Activated CD8-positive, alpha-beta memory T cell treated with anti-CD3 and anti-CD28 coated beads, Interleukin-2, amount 50 U/mL, for 1 hour (primary cell): Measurements from ENCODE around the gene AZIN2.
"Not testable (repeated sequence)": the region's sequence is repeated elsewhere in the genome, so short reads cannot be mapped to it uniquely, and the experiment has no call there.

Source experiments
- DNase-seq: peaks from one replicate; pipeline ENCODE4 v3.0.0-alpha.2; 2020; ENCODE audit errors: extremely low read depth

AZIN2 gene

DNA sequence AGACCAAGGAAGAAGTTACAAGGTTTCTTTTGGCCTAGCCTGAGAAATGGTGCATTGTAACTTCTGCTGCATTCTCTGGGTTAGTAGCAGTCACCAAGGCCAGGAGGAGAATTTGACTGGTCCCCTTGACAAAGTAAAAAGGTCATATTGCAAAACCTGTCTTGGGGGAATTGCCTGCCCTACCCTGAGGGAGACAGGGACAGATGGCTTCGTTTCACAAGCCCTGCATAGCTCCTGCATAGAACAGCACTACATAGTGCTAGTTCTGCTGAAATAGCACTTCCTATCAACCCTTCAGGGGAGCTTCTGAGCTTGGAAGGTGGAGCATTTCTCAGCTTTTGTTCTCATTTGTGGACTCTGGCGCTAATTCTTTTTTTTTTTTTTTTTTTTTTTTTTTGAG lies 23.9 kb upstream of the AZIN2 start:
- no peak for DNase-seq

DNA sequence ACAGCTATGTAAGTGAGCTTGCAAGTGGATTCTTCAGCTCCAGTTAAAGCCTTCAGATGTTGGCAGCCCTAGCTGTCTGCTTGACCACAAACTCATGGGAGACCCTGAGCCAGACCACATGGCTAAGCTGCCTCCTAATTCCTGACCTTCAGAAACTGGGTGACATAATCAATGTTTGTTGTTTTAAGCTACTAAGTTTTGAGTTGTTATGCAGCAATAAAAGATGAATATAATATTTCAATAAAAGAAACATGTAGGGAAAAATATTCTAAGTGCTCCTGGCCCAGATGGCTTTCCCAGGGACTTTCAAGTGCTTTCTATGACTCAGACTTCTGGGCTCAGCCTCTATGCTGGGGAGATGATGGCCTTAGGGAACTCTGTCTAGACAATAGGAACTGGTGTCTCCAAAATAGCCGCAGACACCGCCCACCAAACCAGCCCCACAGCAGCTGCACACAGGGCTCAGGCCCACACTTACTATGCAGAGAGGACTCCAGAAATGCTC lies 20.3 kb upstream of the AZIN2 start:
- no peak for DNase-seq

DNA sequence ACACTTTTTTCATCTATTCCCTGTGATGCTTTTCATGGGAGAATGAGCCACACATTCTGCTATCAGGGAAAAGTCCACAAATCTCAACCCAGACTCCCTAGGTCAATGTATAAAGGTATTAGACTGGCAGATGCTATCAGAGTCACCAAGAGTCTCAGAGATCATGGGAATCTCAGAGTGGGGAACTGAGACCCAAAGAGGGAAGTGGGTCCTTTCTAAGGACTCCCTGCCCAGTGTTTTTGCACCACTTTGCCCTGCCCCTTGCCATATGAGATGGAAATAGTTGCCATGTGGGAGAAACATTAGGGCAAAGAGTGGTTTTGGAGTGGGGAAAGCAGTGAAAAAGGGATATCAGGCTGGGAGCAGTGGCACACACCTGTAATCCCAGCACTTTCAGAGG lies 19.1 kb upstream of the AZIN2 start:
- DNase-seq = no peak

DNA sequence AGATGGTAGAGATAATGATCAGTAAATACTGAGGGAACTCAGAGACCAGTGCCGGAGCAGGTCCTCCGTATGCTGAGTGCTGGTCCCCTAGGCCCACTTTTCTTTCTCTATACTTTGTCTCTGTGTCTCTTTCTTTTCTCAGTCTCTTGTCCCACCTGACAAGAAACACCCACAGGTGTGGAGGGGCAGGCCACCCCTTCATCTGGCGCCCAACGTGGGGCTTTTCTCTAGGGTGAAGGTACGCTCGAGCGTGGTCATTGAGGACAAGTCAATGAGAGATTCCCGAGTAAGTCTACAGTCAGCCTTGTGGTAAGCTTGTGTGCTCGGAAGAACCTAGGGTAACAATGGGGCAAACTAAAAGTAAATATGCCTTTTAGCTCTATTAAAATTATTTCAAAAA lies 16.7 kb upstream of the AZIN2 start:
- not testable (repeated sequence) for DNase-seq

DNA sequence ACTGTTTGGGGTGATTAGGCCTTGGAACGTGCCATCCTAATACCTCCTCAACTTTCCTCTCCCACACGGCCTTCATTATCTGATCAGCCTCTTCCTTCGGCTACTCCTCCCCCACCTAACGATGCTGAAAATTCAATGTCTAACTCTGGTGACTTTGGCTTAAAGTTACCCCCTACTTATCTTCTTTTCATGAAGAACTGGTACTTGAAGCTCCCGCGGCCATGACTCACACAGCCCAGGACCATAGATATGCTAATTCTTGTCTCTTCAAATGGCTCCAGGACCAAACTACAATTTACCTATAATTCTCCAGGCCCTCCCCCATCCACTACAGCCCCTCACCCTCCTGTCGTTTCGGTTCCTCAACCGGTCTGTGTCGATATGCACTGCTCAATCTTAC lies 15.7 kb upstream of the AZIN2 start:
- no peak for DNase-seq

DNA sequence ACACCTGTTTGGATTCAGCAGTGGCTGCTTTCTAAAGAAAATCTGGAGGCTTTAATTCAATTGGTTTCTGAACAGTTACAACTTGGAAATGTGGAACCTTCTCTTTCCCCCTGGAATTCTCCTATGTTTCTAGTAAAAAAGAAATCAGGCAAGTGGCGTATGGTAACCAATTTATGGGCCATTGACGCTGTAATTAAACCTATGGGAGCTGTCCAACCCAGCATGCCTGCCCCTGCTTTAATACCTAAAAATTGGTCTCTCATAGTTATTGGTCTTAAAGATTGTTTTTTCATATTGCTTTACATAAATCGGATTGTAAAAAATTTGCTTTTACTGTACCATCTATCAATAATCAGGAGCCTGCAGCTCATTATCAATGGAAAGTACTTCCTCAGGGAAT lies 14.5 kb upstream of the AZIN2 start:
- DNase-seq = not testable (repeated sequence)

DNA sequence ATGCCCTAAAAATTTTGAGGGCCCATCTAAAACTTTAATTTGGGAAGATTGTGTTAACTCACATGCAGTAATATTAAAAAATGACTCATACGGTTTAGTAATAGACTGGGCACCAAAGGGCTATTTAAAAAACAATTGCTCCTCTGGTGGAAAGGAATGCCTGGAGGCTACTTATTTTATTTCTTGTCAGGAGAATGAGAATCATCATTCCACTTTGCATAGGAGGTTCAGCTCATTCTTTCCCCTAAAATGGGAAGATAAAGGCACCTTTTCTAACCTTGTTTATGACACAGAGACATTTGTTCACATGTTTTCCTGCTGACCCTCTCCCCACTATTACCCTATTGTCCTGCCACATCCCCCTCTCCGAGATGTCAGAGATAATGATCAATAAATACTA lies 12.8 kb upstream of the AZIN2 start:
- not testable (repeated sequence) for DNase-seq

DNA sequence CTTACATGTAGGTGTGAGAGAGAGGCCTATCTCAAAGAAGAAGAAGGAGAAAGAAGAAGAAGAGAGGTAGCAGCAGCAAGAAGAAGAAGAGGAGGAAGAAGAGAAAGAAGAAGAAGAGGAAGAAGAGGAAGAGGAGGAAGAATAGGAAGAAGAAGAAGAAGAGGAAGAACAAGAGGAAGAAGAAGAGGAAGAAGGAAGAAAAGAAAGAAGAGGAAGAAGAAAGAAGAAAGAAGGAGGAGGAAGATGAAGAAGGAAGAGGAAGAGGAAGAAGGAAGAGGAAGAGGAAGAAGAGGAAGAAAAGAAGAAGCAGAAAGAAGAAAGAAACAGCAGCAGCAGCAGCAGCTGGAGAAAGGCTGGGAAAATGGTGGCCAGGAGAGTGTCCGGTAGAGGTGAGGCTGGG lies 10.3 kb upstream of the AZIN2 start:
- DNase-seq = no peak

DNA sequence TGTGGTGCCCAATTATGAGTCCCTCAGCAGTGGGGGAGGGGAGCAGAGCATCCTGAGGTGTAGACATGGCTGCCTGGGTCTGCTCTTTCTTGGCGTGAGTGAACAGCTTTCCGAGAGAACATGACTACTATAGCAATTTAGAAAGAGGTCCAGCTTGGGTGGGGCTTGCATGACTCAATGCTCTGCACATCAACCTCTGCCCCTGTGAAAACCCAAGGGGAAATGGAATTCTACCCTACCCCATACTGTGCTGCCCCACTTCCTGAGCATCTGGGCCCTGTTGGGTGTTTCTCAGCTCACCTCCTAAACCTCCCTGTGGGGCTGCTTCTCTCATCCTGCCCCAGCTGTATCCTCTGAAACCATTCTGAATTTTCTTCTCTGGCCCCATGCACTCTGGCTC lies 8.2 kb upstream of the AZIN2 start:
- no peak for DNase-seq

DNA sequence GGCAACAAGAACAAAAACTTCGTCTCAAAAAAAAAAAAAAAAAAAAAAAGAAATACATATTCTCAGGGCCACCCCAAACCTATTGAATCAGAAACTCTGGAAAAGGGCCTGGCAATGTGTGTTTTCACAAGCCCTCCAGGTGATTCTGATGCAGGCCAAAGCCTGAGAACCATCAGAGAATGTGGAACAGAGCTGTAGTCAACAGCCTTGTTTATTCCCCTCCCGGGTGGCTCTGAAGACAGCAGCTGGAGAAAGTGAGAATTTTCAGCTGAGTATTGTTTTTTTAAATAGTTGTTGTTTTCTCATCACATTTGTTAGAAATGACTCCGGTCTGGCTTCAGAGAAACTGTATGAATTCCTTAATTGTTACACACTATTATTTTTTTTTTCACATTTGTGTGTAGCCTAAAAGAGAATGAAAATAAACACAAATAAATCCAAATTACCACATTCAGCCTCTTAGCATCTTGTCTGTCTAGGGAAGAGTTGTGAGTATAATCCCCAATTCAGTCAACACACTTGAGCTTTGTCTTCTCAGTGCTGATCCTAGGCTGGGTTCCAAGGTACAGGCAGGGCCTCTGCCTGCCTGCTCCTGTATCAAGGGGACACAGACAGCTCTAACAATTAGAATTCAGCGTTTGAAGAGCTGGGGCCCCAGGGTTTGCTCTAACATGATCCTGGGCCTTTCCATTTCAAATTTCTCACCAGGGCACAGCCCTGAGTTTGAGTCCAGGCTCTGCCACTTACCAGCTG lies 6.6 kb upstream of the AZIN2 start:
- DNase-seq = no peak

DNA sequence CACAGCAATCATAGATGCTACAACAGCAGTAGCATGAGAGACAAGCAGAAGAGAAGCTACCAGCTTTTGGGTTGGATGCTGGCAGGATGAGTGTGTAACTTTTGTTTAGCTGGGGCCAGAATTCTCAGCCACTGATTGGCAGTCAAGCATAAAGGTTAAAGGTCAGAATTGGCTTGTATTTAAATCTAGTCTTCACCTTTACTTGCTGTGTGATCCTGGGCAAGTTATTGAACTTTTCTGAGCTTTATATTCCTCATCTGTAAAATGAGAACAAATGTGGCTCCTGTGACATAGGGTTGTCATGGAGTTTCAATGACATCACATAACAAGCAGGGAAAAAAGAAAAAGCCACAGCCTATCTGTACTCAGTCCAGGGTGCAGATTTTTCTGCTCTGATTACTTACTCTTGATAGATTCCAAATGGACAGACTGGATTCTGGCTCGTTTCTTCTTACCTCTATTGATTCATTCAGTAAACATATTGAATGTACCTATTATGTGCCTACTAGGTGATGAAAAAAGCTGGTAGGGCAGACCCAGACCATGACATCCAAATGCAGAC lies 2.8 kb upstream of the AZIN2 start:
- DNase-seq = no peak

DNA sequence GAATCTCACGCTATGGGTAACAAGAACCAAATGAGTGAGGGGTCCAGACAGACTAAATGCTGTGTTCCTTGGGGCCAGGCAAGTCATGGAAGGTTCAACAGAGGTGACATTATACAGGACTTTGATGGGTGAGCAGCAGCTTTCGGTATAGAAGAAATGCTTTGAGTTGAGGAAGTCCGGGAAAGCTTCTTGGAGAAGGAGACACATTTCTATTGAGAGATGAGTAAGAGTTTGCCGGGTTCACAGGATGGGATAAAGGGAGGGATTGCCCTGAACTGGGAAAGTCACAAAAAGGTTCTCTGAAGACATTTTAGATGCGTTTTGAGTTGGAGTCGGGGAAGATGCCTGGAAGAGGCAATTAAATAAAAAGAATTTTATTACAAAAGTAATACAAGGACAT lies 580 bp upstream of the AZIN2 start:
- no peak for DNase-seq

DNA sequence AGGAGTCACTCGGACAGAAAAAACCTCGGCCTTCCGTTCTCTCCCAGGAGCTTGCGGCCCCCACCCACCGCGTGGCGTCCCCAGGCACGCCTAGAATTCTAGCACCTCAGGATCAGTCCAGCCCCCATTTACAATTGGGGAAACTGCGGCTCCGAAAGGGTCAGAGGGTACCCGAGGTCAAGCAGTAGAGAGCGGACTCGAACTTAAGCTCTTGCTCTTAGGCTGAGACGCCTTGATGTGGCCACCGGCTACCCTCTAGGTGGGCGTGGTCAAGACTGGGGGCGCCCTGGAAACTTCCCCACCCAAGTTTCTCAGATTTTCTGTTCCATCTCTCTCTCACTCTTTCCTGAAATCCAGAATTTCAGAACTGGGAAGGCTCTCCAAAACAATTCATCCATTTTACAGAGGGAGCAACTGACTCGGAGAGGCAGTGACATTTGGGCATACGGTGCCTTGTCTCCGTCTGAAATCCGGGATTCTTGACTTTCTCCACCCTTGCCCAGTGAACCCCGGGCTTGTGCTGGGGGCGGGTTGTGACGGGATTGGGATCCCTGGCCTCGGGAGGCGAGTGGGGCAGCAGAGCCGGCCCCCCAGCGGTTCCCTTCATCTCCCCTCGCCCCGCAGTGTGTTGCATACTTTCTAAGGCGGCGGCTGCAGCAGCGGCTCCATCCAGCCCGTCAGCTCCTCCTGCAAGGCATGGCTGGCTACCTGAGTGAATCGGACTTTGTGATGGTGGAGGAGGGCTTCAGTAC lies 777 bp downstream of the AZIN2 start:
- DNase-seq = no peak

DNA sequence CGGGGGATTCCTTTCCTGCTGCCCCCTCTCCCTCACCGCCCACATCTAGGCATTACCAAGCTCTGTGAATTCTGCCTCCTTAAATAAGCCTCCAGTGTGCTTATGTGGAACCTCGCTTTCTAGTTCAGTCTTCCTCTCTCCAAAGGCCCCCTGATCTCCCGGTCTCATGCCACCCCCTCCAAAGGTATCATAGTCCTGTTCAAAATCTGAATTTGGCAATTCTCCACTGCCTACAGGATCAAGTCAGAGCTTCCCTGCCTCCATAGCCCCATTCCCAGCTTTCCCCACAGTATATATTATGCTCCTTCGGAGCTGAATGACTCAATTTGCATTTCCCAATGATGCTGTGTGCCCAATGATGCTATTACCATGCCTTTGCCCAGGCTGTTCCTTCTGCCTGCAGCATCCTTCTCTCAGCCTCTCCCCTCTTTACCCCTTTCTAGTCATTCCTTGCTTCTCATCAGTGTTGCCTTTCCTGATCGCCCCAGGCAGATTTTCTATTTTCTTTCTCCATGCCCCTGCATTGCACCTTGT lies 1.7 kb downstream of the AZIN2 start:
- no peak for DNase-seq

DNA sequence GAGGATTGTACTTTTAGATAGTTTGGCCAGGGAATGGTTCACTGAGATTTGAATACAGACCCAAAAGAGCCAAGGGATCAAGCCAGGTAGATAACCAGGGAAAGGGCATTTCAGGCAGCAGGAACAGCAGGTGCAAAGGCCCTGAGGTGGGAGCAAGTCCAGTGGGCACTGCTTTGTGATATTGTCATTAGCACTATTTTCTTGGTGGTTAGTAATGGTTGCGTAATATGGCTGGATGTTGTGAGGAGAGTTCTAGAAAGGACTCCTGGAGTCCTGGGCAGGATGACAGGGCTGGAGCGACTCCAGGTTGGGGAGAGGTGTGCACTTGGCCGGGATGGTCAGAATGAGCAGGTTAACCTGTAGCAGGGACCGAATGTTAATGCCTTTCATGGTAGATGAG lies 4.4 kb downstream of the AZIN2 start:
- no peak for DNase-seq

DNA sequence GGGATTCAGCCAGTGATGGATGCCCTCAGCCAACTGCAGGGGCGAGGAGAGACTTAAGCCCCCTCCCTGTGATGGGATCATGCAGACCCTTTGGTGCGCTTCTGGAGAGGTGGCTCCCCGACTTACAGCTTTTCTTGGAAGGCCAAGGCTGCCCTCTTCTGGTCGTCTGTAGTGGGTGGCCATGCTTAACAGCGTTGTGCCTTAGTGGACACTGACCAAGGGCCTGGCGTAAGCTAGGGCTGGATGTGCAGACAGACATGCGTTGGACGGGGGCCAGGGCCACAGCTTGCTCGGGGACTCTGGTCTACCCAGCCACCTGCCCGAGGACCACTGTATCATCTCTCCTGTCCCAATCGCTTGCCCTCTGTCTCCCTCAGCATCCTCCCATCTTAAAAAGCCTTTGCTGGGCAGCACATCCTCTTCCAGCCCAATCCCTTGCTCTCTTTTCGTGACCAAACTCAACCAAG lies 5.5 kb downstream of the AZIN2 start:
- no peak for DNase-seq

DNA sequence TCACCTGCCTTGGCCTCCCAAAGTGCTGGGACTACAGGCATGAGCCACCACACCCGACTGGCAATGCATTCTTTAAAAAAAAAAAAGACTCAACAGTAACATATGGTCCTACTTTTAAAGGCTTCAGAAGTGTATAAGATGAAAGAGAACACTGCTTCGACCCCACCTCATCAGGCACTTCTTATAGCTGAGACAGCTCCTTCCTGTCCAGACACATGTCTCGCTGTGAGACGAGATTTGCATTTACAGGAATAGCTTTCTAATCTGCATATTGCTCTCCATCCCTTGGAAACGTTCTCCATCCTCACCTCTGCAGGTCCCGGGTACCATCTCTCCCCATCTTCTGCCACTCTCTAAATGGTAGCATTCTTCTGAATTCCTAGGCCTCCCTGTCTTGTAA lies 6.7 kb downstream of the AZIN2 start:
- DNase-seq = no peak

DNA sequence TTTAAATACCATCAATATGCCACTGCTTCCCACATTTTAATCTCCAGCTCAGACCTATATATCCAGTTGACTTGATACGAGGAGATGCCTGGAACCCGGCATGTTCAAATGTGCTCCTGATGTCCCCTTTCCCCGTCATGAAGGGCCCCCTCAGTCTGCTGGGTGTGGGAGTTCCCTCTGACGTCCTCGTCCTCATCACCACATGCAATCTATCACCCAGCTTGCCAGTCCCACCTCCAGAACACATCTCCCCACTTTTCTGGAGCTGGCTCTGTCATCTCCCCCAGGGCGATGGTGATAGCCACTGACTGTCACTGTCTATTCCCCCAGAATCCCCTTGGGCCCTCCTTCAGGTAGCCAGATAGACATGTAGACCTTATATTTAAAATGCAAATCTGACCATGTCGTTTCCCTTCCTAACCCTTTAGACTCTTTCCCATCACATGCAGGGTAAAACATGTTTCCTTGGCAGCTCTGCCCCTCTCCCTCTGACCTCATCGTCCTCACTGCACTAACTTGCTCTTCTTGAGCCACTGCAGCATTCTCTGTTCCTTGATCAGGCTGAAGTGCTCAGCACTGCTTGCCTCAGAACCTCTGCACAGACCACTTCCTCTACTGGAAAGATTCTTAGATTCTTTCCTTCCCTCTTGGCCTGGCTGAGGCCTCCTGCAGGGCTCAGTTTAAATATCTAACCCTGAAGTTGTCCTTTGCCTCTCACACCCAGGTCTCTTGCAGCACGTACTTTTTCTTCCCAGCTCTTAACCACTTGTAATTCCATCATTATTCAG lies 7.4 kb downstream of the AZIN2 start:
- no peak for DNase-seq

DNA sequence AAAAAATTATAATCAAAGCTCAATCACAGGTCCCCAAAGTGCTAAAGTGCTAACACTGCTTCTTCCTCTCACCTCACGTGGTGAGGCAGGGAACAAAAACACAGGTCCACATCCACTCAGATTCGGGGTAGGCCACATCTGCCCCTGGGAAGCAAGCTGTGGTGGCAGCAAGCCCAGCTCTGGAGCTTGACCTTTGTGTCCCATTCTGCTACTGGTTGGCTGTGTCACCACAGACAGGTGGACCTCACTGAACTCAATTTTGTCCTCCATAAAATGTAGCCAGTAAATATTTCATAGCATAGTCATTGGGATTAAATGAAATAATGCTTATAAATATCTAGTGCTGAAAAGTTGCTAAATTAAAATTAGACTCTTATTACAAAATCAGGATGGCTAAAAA lies 8.5 kb downstream of the AZIN2 start:
- DNase-seq = no peak

DNA sequence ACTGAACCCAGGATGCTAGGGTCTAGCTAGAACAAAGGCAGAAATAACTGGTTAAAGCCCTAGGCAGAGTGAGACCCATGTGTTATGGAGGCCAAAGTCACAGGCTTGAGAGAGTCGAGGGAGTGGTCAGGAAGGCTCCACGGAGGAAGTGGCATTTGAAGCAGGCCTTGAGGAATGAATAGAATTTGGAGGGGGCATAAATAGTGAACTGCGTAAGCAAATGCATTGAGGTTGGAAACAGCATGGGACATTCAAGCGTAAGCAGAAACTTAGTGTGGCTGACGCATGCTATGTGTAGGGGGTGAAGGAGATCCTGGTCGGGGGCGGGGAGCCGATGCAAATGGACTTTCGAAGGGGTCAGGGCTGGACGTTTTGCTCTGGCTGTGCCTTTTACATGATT lies 11.5 kb downstream of the AZIN2 start:
- no peak for DNase-seq

DNA sequence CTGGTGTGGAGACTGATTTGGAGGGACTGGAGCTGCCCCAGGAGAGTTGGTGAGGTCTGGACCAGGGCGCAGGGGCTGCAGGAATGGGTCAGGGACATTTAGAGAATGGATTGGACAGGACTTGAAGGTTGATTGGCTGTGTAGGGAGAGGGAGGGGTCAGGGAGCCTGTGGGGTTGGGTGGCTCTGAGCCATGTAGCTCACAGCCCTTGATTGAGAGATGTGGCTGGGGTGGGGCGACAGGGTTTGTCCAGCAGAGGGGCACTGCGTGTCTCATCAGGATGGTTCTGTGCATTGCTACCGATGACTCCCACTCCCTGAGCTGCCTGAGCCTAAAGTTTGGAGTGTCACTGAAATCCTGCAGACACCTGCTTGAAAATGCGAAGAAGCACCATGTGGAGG lies 12.1 kb downstream of the AZIN2 start:
- DNase-seq = no peak

DNA sequence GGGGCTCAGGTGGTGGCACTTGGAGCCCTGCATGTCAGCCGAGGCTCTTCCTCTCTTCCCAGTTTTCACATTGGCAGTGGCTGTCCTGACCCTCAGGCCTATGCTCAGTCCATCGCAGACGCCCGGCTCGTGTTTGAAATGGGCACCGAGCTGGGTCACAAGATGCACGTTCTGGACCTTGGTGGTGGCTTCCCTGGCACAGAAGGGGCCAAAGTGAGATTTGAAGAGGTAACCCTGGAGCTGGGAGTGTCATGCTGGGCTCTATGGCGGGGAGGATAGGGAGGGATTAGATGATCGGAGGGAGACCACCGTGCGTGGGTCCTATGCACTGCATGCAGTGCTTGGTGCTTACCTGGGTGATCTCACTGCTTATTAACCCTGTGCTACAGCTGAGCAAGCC lies 13.5 kb downstream of the AZIN2 start:
- no peak for DNase-seq
